Activated CD8-positive, alpha-beta memory T cell treated with anti-CD3 and anti-CD28 coated beads for 1 hour (primary cell): Measurements from ENCODE around the gene ESRP2.

Experiments used
- DNase-seq, 2 donors: peaks; one replicate each; pipeline ENCODE4 v3.0.0-alpha.2; 2020; ENCODE audit warnings: low read depth in 1 of 2; ENCODE audit errors: extremely low read depth in 1 of 2

Gene ESRP2

DNA sequence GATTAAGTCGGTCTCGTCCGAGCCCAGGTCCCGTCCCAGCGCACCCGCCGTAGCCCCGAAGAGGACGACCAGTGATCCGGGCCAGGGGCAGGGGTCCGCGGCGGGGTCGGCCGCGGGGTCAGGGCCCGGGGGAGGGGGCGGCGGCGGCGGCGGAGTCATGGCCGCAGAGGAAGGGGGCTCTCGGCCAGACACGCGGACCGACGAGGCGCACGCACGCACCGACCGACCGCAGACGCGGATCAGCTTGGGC lies at the start of gene ESRP2:
Gene ESRP2, minus strand, starts transcription at position 241 of the 250 bp plus-strand sequence. Its CDS starts 82 bp downstream, at position 159.
- no peak for DNase-seq

DNA sequence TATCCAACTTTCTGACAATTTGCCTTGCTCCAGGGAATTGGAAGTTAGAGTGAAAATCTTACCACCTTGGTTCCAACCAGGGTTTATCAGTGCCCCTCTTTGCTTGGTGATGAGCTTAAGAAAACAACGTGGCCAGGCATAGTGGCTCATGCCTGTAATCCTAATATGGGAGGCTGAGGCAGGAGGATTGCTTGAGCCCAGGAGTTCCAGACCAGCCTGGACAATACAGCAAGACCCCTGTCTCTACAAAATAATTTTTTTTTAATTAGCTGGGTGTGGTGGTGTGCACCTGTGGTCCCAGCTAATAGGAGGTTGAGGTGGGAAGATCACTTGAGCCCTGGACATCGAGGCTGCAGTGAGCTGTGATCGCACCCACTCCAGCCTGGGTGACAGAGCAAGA lies 49.8 kb upstream of the ESRP2 start:
- no peak for DNase-seq

DNA sequence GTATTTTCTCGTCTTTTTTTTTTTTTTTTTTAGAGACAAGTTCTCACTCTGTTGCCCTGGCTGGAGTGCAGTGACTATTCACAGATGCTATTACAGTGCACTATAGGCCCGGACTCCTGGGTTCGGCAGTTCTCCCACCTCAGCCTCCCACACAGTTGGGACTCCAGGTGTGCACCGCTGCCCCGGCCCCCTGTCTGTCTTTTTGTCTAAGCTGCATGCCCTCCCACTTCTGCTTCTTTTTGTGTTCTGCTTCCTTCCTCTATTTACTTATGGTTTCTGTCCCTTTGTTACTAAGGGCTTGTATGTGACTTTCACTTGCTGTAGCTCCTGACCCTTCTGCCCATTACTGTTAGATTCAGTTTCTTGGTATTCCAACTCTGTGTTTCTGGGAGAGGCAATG lies 48.9 kb upstream of the ESRP2 start:
- DNase-seq, result no peak

DNA sequence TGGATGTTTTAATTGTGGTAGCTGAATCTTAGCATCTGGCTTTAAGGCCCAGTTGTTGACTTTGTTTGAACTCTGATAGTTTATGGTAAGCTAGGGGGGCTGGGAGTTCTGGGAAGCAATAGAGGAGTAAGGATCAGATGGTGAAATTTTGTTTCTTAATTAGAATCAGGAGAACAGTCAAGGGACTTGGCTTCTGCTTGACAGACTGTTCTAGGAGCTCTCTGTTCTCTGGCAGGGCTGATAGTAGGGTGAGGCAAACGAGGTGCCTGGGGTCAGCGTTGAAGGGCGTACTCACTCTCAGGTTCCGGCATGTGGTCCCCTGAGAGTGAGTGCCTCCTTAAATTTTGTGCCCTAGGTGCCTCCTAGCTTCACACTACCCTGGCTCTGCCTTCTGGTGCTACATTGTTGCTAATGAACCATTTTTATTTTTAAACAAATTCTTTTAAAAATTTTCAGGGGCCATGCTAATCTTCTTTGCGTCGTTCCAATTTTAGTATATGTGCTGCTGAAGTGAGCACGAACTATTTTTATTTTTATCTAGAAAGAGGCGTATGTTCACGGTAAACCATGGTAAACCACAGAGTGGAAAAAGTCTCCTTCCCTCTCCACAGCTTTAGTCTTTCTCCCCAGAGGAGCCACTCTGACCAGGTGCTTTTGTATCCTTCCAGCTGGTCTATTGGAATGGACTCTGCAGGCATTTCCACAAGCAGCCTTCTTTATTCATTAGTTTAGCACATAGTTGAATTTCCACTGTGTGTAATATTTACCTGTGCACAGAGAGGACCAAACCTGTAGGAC lies 48.1 kb upstream of the ESRP2 start:
- no peak for DNase-seq

DNA sequence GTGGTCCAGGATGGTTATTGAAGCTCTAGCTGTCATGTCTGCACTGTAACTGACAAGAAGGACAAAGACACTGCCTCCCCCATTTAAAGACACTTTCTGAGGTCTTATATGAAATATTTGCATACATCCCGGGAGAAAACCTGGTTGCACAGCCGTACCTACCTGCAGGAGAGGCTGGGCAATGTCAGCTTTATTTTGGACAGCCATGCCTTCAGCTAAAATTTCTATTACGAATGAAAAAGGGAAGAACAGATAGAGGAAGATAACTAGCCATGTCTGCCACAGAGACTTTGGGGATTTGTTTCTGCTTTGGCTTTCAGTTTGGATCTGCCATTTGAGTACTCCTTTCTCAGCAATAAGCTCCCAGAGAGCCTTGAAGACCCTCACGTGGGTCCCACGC lies 47.4 kb upstream of the ESRP2 start:
- no peak for DNase-seq

DNA sequence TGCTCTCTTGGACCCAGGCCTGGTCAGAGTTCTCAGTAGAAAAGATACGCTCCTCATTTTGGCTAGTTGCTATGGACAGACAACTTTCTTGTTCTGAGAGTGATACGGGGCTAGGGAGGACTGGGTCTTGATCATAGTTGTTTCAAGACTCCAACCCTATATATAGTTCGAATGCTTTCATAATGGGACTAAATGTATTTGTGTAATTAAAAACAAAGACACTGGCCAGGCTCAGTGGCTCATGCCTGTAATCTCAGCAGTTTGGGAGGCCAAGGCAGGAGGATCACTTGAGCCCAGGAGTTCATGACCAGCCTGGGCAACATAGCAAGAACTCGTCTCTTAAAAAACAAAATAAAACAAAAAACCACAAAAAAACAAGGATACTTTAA lies 46.1 kb upstream of the ESRP2 start:
- DNase-seq, result no peak

DNA sequence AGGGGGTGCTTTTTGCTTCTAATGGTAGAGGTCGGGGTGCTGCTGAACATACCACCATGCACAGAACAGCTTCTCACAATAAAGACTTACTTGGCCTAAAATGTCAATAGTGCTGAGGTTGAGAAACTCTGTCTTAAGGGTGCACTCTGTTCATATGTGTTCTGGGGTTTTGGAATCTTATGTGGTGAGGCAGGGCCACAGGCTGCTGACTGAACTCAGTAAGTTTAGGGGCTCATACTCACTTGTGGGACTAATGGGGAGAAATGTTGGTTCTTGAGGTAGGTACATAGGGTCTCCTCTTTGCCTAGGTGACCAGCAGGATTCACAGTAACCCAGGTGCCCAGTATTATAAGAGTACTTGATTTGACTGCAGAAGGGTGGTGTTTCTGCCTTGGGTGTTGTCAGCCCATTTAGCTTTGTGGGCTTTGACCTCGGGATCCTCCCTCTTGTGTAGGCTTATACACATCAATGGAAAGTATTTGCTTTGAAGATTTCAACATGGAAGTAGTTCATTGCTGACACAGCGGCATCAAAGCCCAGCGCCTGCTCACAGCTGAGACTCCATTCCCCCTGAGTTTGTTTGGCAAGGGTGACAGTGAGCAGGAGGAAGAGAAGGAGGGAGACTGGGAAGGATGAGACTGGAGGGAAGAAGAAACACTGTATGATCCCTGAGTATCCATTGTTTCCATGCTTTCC lies 45.6 kb upstream of the ESRP2 start:
- no peak for DNase-seq

DNA sequence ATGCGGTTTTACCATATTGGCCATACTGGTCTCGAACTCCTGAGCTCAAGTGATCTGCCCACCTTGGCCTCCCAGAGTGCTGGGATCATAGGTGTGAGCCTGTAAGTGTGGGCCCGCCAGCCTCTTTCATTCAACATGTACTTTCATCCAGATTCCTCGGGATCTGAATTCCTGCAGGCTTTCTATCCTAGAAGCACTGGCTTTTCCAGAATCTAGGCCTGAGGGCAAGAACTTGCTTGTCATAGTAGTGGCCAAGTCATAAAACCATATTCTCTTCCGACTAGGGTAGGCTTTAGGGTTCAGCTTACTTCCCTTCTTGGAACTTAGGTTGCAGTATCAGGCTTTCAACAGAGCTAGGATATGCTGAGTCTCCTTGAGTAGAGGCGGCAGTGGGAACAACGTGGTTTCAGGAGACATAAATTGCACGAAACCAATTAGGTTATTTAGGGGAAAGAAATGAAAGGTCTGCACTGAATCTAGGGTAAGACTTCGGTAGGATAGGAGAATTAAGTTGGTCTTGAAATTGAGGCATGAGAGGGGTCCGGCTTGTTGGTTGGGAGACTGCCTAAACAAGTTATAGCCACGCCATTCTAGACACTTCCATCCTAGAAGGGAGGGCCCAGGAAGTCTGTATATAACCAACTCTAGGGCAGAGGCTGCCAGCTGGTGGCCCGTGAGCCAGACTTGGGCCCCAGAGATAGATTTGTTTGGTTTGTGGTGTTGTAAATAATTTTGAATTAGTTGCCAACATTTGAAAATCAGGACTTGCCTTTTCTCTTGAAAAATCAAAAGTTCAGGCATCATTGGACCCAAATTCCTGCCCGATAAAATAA lies 44.0 kb upstream of the ESRP2 start:
- no peak for DNase-seq

DNA sequence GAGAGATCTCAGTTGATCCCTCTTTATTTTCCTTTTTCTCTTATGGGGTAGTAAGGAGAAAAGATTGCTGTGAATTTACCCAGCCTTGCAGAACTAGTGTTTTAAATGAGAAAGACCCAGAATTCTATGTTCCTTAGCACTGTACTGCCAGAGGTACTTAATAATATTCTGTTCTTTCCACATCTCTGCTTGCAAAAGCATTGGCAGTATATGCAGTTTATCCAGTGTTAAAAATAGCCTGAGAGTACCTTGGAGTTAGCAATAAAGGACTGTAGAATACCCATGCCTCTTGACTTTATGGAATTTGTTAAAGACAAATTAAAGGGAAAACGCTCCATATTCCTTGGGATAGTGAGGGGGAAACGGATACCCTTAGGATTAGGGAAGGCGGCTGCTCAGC lies 40.3 kb upstream of the ESRP2 start:
- DNase-seq, result no peak

DNA sequence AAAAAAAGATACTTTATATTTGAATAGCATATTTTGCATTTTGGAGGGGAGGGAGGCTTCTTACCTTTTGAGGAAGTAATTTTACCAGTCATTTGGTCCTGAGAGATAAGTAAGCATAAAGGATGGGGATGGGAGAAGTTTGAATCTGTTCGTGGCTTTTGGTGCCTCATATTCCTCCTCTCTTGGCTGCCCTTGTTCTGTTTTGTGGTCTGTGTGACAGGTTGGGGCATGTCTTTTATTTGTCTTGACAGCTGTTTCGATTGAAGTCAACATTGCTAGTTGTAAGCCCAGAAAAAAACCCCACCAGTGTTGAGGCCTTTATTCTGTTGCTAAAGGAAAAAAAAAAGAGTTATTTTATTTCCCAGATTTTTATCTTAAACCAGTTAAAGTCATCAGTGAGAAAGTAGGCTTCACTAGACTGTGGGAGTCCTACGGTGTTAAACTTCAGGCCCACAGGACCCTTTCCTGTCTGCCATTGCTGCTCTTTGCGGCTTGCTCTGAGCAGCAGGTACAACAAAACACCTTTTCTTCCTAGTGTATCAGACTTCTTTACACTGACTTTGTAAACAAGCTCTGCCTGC lies 39.8 kb upstream of the ESRP2 start:
- DNase-seq, result no peak

DNA sequence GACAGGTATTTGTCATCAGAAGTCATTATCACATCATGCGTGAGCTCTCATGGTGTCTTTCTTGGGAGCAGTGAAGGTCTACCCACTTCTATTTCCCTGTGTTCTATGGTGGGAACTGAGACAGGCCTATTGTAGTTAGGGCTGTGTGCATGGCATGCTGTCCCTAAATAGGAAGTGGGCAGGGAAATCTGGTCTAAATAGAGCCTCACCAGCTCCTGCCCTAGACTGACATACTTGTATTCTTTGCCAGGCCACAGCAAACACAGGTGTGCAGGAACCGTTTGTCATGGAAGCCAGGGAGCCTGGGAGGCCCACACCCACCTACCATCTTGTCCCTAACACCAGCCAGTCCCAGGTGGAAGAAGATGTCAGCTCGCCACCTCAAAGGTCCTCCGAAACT lies 38.5 kb upstream of the ESRP2 start:
- no peak for DNase-seq

DNA sequence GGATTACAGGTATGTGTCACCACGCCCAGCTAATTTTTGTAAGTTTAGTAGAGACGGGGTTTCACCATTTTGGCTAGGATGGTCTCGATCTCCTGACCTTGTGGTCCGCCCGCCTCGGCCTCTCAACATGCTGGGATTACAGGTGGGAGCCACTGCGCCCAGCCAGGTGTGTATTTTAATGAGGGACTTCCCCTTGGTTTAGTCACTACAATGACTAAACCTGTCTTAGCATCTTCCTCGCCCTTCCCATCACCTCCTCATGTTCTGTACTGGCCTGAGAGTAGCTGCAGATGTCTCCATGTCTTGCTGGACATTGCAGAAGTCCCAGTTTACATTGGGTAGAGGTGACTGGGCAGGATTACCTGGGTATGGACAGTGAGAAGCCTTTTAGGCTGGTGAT lies 38.0 kb upstream of the ESRP2 start:
- no peak for DNase-seq

DNA sequence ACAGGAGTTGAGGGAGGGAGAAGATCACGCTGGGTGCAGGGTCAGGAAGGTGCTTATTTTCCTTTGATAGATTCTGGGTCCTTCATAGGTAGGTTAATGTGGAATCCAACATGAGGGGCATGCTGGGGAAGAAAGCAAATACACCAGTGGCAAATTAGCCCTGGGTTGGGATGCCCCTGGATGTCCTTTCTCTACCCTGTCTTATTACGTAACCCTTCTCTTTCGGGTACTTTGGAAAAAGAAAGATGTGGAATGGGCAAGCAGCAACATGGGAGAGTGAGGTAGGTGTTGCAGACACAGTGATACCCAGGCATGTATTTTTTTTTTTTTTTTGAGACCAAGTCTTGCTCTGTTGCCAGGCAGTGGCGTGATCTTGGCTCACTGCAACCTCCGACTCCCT lies 37.5 kb upstream of the ESRP2 start:
- DNase-seq, result no peak

DNA sequence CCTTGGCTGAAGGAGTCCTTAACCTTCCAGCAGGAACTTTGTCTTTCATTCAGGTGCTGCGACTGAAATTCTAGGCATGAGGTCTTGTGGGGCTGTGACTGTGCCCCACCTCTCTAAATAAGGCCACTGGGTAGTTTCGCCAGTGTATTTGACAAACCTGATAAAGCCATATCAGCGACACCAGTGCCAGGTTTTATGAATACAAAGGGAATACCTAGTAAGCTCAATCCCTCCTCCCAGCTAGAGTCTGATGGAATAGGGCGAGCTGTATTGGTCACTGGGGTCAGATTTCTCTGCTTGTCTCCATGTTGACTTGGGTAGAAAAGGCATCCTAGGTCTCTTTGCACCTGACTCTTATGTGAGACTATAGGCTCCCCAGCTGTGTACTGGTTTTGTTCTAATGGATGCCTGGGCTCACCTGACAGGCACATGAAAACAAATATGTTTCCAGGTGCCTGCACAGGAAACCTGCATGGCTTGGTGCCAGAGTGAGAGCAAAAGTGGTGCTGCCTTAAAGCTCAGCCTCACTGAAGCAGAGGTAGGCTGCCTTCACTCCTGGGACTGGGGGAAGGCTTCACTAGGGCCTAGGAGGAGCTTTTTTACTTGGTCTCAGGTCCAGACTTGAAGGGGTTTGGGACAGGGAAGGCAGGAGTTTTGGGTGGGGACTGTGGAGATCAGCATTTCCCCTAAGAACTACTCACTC lies 36.7 kb upstream of the ESRP2 start:
- peak in 1 of 2 donors; percentile 39 for DNase-seq

DNA sequence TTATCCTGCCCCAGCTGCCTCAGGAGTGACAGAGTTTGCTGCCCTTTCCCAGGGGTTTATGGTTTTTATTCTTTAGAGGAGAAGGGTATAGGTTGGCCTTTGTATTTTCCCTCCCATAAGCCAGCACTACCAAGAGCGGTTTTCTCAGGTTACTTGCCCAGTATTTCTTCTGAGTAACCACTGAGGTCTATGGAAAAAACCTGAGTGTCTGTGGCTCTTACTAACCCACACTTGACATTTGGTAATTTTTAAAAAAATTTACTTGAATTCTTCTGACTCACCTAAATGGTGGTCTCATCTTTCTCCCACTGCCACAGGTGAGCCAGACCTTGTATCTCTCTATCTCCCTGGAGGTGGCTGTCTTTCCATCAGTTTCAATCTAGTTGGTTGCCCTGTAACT lies 34.4 kb upstream of the ESRP2 start:
- DNase-seq, result no peak

DNA sequence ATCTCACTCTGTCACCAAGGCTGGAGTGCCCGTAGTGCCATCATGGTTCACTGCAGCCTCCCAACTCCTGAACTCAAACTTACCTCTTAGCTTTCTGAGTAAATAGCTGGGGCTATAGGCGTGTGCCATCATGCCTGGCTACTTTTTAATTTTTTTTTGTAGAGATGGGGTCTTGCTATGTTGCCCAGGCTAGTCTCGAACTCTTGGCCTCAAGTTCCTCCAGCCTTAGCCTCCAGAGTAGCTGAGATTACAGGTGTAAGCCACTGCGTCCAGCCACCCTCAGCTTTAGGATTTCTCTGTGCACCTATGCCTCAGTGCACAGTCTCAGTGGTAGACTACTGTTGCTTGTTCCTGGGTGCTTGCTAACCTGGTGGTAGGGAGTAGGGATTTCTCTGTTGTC lies 33.9 kb upstream of the ESRP2 start:
- DNase-seq, result no peak

DNA sequence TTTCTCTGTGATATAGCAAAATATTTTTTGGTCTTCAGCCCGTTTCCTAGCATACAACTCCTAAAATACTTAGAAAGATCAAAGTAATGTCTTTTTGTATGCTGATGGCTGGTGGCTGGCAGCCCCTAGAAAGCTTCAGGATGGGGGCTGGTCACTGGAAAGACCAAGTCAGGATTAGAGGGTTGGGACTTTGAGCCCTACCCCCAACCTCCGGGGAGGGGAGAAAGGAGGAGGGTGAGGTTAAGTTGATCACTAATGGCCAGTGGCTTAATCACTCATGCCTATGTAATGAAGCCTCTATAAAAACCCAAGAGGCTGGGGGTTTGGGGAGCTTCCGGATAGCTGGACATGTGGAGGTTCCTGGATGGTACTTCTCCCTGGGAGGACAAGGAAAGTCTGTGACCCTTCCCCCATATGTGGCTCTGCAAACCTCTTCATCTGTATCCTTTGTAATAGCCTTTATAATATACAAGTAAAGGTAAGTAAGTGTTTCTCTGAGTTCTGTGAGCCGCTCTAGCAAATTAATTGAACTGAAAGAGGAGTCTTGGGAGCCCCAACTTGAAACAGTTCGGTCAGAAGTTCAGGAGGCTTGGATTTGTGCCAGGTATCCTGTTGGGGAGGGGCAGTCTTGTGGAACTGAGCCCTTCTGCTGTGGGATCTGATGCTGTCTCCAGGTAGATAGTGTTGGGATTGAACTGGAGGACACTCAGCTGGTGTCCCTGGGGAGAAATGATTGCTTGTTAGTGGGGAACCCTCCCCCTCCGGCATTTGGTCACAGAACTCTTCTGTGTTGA lies 31.9 kb upstream of the ESRP2 start:
- DNase-seq, result no peak

DNA sequence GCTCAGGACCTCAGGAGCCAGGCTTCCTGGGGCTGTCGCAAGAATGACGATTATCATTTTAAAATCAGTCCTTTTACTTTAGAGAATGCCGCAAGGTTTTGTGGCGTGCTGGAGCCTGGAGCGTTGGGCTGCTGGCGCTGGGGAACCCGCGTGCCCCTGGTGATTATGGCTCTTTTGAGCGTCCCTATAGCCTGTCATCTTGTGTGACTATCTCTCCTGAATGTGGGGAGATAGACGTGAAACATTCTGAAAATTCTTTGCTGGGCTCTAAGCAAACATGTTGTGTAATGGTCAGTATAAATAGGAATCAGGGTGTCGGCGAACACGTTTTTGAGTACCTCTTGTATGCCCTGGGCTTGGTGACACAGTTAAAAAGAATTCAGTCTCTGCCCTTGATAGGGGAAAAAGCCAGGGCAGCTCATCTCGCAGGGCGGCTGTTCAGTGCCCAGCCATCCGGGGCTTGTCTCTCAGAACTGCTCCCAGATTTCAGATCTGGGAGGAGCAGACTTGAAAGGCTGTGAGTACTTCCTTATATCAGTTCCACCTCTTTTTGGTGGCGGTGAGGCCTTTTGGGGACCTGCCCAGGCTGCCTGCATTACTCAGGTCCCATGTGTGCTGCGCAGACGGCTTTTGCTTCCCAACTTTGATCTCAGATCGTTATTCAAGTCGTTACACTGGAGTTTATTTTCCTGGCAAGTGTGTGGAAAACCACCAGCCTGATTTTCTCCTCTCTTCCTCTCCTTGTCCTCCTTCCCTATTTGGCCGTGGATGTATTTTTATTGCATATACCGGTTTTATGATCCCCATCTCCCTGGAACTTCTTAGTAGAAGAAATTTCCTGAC lies 29.4 kb upstream of the ESRP2 start:
- no peak for DNase-seq
